ENCODE results near the gene HSPA12B.

HSPA12B gene

DNA sequence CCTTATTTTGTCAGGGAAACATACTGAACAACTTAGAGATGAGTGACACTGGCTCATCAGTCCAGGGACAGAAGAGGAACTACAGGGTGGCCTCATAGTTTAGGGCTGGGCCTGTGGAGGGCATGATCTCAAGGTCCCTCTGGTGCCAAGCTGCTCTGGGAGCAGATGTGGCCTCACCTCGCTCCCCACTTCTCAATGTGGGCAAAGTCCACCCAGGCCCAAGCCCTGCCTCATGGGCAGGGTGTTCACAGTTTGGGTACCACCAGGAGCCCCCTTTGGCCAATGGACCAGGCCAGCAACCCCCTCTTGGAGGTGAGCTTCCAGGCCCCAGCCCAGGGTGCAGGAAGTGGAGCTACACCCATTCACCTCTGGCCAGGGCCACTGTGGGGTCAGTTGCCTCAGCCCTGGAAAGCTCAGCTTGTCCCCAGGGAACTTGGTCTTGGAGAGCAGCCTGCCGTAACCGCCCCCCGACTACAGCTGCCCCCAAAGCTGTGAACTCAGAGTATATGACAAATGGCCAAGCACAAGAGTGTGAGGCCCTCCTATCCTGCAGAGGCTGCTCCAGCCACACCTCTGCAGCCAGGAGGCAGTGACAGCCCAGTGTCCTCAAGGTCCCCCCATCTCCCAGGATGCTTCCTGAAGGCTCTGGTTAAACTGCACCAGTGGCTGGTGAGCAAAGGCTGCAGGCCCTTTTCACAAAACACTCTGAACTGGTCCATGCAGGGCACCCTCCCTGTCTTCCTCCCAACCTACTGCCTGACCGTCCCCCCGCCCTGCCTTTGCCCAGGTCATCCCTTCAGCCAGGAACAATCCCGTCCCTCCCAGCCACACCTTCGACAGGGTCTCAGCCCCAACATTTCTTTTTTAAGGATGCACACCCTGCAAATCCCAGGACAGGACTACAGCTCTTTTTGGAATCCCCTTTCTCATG is 31.5 kb downstream of the HSPA12B start:
- Histone ChIP-seq H3K9me3 (no peaks in the 10 kb centered on the region), H3K27me3 (no peaks in the 10 kb centered on the region), H3K4me1 (peaks cover 5% of the 10 kb centered on the region), H3K4me3 (ENCODE audit: low read depth, low read length) (no peak overlapping the region), H3K36me3 (peaks cover 13% of the 10 kb centered on the region)
- TF ChIP-seq, protein P1, sequence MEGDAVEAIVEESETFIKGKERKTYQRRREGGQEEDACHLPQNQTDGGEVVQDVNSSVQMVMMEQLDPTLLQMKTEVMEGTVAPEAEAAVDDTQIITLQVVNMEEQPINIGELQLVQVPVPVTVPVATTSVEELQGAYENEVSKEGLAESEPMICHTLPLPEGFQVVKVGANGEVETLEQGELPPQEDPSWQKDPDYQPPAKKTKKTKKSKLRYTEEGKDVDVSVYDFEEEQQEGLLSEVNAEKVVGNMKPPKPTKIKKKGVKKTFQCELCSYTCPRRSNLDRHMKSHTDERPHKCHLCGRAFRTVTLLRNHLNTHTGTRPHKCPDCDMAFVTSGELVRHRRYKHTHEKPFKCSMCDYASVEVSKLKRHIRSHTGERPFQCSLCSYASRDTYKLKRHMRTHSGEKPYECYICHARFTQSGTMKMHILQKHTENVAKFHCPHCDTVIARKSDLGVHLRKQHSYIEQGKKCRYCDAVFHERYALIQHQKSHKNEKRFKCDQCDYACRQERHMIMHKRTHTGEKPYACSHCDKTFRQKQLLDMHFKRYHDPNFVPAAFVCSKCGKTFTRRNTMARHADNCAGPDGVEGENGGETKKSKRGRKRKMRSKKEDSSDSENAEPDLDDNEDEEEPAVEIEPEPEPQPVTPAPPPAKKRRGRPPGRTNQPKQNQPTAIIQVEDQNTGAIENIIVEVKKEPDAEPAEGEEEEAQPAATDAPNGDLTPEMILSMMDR (IDR thresholded peaks at IDR 0.05; ENCODE audit: low read depth, low read length) = no peak
- DNase-seq = no peak

DNA sequence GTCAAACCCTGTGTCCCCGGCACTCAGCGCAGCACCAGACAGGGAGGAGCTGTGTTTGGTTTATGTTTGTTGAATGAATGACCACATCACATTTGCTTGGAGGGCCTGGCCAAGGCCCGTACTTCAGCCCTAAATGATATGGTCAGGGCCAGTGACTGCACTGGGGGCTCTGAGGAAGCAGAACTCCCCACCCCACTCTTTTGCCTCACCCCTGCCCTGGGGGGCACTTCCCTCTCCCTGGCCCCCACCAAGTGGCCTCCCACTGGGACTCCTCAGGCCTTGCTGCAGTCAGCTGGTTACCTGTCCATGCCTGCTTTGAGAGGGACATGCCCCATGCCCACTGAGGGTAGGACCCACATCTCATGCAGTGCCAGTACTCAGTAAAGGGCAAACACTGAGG is 32.2 kb downstream of the HSPA12B start:
- Histone ChIP-seq H3K36me3 (peaks cover 11% of the 10 kb centered on the region), H3K4me3 (ENCODE audit: low read depth, low read length) (no peak overlapping the region), H3K4me1 (peaks cover 6% of the 10 kb centered on the region), H3K9me3 (no peaks in the 10 kb centered on the region), H3K27me3 (no peaks in the 10 kb centered on the region)
- DNase-seq = no peak
- TF ChIP-seq, protein P1 (IDR thresholded peaks at IDR 0.05; ENCODE audit: low read depth, low read length) = no peak

DNA sequence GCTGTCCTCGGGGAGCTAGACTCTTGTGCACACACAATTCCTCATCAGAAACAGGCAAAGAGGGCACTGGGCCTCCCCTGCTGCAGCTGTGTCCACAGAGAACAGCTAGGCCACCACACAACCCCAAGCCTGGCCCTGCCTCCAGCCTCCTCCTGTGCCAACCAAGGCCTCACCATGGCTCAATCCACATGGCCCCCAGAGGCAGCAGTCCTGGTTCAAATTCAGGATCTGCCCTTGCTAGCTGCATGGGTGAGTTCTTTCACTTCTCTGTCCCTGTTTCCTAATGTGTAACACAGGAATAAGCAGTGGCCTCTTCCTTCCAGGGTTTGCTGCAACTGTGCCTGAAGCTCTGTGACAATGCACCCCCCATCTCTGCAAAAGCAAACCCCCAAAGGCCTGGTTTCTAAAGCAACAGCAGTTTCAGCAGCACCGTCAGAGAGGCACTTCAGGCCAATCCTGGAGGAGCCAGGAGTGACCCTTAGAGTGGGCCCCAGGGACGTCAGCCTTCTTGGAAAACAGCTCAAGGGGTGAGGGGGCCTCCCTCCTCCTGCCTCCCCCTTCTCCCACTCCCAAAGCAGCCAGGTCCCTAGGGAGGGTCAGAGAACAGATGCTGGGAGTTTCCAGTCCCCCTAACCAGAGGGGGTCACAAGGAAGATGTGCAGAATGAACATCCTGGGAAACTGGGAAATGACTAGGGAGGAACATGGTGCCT is 32.8 kb downstream of the HSPA12B start:
- Histone ChIP-seq H3K27me3 (no peaks in the 10 kb centered on the region), H3K36me3 (peaks cover 8% of the 10 kb centered on the region; the same call in 1 of the 2 replicates), H3K4me1 (peaks cover 6% of the 10 kb centered on the region), H3K4me3 (ENCODE audit: low read depth, low read length) (no peak overlapping the region), H3K9me3 (no peaks in the 10 kb centered on the region)
- TF ChIP-seq, protein P1 (IDR thresholded peaks at IDR 0.05; ENCODE audit: low read depth, low read length) = no peak
- no peak for DNase-seq

DNA sequence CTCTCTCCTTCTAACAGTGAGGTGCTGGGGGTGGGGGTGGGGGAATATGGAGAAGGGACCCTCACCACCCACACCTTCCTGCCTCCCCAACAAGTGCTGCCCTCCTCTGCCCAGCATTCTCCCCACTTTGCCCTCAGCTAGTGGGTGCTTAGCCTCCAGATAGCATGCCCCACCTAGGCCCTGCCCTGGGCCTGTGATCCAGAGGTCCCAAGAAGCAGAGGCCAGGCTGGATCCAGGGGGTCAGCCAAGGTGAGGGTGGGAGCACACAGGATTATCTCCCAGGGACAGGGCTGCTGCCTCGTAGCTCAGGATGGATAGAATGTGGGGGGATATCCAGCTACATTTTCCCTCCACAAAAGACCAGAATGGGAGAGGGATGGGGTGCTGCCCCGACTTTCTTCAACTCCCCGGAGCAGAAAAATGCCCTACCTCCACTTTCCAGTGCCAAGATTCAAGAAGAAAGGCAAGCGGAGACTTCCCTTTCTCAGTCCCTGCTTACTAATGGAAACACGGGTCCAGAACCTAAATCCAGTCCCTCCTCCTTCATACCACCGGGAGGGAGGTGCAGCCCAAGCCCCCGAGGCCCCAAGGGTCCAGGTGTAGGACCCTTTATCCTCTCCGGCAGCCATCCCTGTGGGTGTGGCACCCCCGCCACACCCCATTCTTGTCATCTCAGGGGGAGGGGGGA is 34.1 kb downstream of the HSPA12B start:
- Histone ChIP-seq H3K4me3 (ENCODE audit: low read depth, low read length) (peak overlapping the region; percentile 91), H3K4me1 (peaks cover 6% of the 10 kb centered on the region), H3K36me3 (peaks cover 3% of the 10 kb centered on the region; the same call in 1 of the 2 replicates), H3K9me3 (no peaks in the 10 kb centered on the region), H3K27me3 (no peaks in the 10 kb centered on the region)
- TF ChIP-seq, protein P1 (IDR thresholded peaks at IDR 0.05; ENCODE audit: low read depth, low read length) = no peak
- DNase-seq = no peak

DNA sequence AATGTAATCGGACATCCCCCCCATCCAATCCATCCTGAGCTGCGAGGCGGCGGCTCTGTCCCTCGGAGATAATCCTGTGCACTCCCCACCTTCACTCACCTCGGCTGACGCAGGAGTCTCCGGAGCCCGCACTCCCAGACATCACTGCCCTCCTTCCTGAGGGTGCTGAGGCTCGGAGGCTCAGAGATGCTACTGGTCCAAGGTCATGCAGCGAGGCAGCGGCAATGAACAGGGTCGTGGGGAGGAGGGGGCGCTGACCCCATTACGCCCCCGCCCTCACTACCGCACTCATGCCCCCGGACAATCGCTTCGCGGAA is 34.6 kb downstream of the HSPA12B start:
- H3K4me1 ChIP-seq = peaks cover 6% of the 10 kb centered on the region
- TF ChIP-seq, protein P1 (IDR thresholded peaks at IDR 0.05; ENCODE audit: low read depth, low read length) = no peak
- DNase-seq = no peak

More for the DNA sequence above, 34.6 kb downstream of the HSPA12B start:
- H3K27me3 ChIP-seq = no peaks in the 10 kb centered on the region
- no peaks in the 10 kb centered on the region for H3K9me3 ChIP-seq
- peak overlapping the region; percentile 91 for H3K4me3 ChIP-seq (ENCODE audit: low read depth, low read length)
- no peaks in the 10 kb centered on the region for H3K36me3 ChIP-seq
